T47D (cell line): ENCODE data around the gene BEGAIN.

Experiments used
- DNase-seq, 2 experiments: peaks; one replicate each; pipeline versions ENCODE4 v3.0.0 to v3.0.0-alpha.2; 2011 to 2012; ENCODE audit warnings: low read depth in 1 of 2, low spot score in 1 of 2
- JUND ChIP-seq: IDR thresholded peaks from 2 replicates; pipeline ENCODE4 v1.6.1; 2012; ENCODE audit warnings: low read depth
- in situ Hi-C: cut with HindIII; loops from 2 replicates; pipeline ENCODE4 v1.10.0; 2016; ENCODE audit warnings: low sequenced_read_pairs, low pct_unique_long_range_greater_than_20kb

The BEGAIN gene

DNA sequence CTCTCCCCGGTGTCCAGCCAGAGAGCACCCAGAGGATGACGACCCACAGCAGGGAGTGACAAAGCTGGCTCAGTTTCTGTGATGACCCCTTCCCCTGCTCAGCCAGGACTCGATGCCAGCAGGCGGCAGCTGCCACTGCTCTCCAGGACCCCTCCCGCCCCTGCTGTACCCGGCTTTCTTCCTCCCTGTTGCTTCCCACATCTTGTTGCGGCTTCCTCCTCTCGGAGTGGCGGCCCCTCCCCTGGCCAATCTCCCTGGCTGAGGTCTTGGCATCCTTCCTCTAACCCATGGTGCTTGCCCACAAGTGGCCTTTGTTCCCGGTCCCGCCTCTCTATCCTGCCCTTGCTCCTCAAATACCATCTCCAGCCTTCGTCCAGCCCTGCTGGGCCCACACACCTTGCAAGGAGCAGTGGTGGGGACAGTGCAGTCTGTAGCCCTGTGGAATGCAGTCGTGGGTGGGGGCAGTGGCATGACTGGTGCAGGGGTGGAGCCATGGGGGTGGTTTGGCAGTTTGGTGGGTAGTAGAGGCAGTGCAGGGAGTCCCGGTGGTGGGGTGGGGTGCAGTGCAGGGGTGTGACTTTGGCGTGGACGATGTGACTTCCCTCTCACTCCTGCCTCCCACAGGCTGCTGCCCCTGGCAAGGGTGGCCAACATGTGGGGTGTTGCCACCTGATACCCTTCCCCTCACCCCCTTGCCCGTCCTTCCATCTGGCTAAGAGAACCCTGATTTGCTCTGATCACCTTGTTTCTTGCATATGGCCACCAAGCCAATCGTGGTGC is 16.3 kb upstream of the BEGAIN start:
- no peak for TF ChIP-seq JUND
- in situ Hi-C loops = no loop called here
- no peak for DNase-seq

- in situ Hi-C loops = no loop called here
Measured at GRCh38 chr14:100602621-100603230, 15.5 kb upstream of the BEGAIN start.

DNA sequence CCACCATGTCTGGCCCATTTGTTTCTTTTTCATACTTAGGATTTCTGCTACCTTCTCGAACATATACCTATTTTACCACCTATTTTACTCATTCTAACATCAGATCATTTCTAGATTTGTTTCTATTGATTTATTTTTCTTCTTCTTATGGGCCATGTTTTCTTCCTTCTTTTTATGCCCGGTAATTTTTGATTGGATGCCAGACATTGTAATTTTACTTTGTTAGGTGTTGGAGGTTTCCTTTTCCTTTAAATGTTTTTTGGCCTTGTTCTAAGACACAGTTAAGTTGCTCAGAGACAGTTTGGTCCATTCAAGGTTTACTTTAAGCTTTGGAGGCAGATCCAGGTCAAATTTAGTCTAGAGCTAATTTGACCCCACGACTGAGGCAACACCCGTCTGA is 14.7 kb upstream of the BEGAIN start:
- no peak for DNase-seq
- in situ Hi-C loops = no loop called here
- no peak for TF ChIP-seq JUND

More at GRCh38 chr14:100602621-100603230, 15.5 kb upstream of the BEGAIN start:
- DNase-seq = no peak
- no peak for TF ChIP-seq JUND

- in situ Hi-C loops = no loop called here
- DNase-seq = no peak
- no peak for TF ChIP-seq JUND
Measured at GRCh38 chr14:100601064-100601463, 13.8 kb upstream of the BEGAIN start.

- DNase-seq = no peak
- TF ChIP-seq JUND = no peak
- in situ Hi-C loops = no loop called here
Measured at GRCh38 chr14:100599981-100600380, 12.8 kb upstream of the BEGAIN start.

GRCh38 chr14:100594625-100594951 is 7.4 kb upstream of the BEGAIN start:
- DNase-seq = no peak
- in situ Hi-C loops = no loop called here
- TF ChIP-seq JUND = no peak

GRCh38 chr14:100593751-100594624 is 6.8 kb upstream of the BEGAIN start:
- in situ Hi-C loops = no loop called here
- DNase-seq = no peak
- TF ChIP-seq JUND = no peak

GRCh38 chr14:100592972-100593371 is 5.8 kb upstream of the BEGAIN start:
- in situ Hi-C loops = no loop called here
- no peak for TF ChIP-seq JUND
- DNase-seq = no peak

- no peak for DNase-seq
- TF ChIP-seq JUND = no peak
- in situ Hi-C loops = no loop called here
Measured at GRCh38 chr14:100592461-100592891, 5.3 kb upstream of the BEGAIN start.

- in situ Hi-C loops = no loop called here
- DNase-seq = no peak
- TF ChIP-seq JUND = no peak
Measured at GRCh38 chr14:100591453-100592371, 4.5 kb upstream of the BEGAIN start.

DNA sequence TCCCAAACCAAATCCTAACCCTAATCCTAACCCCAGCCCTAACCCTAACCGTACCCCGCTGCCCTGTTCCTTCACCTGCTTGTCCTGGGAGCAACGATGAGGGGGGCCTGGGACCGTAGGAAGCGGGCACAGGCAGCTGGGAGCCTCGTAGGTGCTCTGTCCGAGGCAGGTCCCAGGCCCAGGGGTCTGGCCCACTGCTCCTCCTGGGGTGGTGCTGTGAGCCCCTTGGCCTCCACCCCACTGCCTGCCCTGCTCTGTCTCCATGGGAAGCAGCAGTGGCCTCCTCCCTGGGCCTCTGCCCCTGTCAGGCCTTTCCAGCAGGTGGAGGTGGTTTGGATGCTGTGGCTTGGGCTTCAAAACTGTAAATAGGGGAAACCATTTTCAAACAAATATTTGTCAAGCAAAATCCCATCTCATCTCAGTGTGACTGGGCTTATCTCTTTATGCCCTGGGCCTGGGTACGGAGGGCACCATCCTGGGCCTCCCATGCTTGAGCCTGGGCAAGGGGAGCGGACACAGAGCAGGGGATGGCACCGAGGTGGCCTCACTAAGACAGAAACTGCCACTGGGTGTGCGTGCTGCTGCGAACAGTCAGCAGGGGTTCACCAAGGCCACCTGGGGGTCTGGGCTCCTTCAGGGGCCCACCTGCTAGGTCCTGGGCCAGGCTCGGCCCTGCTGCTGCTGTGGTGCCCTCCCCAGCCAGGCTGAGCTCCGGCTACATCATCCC is 3.7 kb upstream of the BEGAIN start:
- in situ Hi-C loops = no loop called here

More for the DNA sequence above, 3.7 kb upstream of the BEGAIN start:
- DNase-seq = no peak
- no peak for TF ChIP-seq JUND
